ENCODE data around the gene CYP26C1.

The CYP26C1 gene

DNA sequence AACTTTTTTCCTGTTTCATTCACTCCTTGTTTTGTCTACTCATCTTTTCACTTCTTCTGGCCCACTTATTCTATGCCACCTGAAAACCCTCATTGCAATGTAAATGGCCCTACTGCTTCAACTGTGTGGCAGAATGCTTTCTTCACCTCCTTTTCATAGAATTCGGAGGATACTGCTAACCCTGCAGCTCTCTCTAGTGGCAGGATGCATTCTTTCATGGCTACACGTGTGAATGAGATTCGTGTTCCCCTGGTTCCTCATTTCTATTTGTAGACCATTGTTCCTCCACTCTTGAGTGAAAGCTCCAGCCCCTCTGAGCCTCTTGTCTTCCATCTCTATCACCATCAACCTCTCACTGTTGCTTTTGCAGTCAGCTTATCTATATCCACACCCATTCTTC lies 20.9 kb upstream of the CYP26C1 start:
- H3K4me1 ChIP-seq (ENCODE audit: insufficient read depth, low read length): no peaks in the 10 kb centered on the region
- H3K36me3 ChIP-seq (ENCODE audit: insufficient read depth, low read length): no peaks in the 10 kb centered on the region

DNA sequence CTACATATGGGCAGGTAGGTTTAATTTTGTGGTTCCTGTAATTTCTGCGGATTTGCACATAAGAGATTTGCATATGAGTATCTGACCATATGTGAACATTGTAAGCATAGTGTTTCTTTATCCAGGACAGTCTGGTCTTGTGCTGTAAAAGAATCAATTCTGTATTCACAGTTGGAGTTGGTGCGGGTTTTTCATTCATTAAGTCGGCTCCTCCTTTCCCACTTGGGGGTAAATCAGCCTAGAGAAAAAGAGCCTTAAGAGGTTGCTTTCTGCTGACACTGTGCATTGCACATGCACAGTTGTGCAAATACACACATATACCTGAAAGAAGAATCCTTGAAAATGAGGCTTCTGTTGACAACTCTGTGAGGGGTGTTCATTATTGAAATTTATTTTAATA lies 6.1 kb upstream of the CYP26C1 start:
- Histone ChIP-seq H3K4me1 (ENCODE audit: insufficient read depth, low read length) (no peaks in the 10 kb centered on the region), H3K36me3 (ENCODE audit: insufficient read depth, low read length) (peaks cover 10% of the 10 kb centered on the region)

More for the DNA sequence above, 20.9 kb upstream of the CYP26C1 start:
- H3K27ac ChIP-seq (ENCODE audit: low read depth, low read length): no peak overlapping the region
- H3K27me3 ChIP-seq (ENCODE audit: control insufficient read depth in 1 of 2, insufficient read depth in 2 of 2, low read length in 2 of 2): no peaks in the 10 kb centered on the region
- no peak overlapping the region for H3K4me3 ChIP-seq (ENCODE audit: low read depth in 1 of 2, low read length in 2 of 2)
- no peaks in the 10 kb centered on the region for H3K9me3 ChIP-seq (ENCODE audit: low read length)
- H3K9ac ChIP-seq (ENCODE audit: low read length): no peak overlapping the region

DNA sequence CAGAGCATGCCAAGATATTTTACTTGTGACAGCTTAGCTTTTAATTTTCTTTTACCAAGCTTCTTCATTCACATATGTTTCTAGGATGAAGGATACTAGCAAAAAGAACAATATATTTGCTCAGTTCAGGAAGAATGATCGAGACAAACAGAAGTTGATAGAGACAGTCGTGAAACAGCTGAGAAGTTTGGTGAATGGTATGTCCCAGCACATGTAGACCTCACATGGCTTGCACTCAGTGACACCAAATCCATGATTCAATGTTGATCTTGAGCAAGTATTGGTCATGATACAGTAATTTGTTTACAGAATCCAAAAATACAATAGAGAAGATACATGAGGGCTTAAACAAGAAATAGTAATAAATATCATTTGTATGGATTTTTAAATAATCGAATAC lies 2.5 kb upstream of the CYP26C1 start:
- H3K36me3 ChIP-seq (ENCODE audit: insufficient read depth, low read length): peaks cover 10% of the 10 kb centered on the region
- no peak overlapping the region for H3K9ac ChIP-seq (ENCODE audit: low read length)
- peaks cover 20 to 48% of the 10 kb centered on the region in 2 donors for H3K27me3 ChIP-seq (ENCODE audit: control insufficient read depth in 1 of 2, insufficient read depth in 2 of 2, low read length in 2 of 2)
- no peak overlapping the region for H3K27ac ChIP-seq (ENCODE audit: low read depth, low read length)
- no peaks in the 10 kb centered on the region for H3K9me3 ChIP-seq (ENCODE audit: low read length)
- H3K4me1 ChIP-seq (ENCODE audit: insufficient read depth, low read length): peaks cover 5% of the 10 kb centered on the region
- no peak overlapping the region for H3K4me3 ChIP-seq (ENCODE audit: low read depth in 1 of 2, low read length in 2 of 2)

More for the DNA sequence above, 6.1 kb upstream of the CYP26C1 start:
- Histone ChIP-seq H3K27me3 (ENCODE audit: control insufficient read depth in 1 of 2, insufficient read depth in 2 of 2, low read length in 2 of 2) (peaks cover 12 to 15% of the 10 kb centered on the region in 2 donors), H3K9ac (ENCODE audit: low read length) (no peak overlapping the region), H3K27ac (ENCODE audit: low read depth, low read length) (no peak overlapping the region), H3K9me3 (ENCODE audit: low read length) (no peaks in the 10 kb centered on the region), H3K4me3 (ENCODE audit: low read depth in 1 of 2, low read length in 2 of 2) (no peak overlapping the region)

DNA sequence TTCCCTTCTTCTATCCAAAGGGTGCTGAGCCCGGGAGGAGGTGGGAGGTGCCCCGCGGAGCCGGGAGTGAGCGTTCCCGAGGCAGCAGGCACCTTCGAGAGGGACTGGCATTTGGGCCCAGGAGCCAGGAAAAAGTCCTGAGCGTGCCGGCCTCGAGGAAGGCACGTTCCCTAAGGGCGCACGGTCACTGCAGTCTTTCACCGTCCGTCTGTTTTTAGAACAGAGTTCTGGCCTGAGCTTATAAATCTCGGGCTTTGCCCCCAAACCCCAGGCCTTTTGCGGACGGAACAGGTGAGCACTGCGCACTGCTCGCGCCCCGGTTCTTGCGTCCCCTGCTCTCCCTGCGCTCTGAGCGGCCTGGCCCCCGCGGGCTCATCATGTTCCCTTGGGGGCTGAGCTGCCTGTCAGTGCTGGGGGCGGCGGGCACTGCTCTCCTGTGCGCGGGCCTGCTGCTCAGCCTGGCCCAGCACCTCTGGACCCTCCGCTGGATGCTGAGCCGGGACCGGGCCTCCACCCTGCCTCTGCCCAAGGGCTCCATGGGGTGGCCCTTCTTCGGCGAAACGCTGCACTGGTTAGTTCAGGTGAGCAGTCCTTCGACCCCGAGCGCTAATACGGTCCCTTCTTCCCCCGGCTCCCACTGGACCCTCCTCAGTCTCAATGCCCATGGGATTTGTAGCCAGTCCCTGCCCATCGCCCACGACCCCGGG lies 442 bp downstream of the CYP26C1 start:
- Histone ChIP-seq H3K27me3 (ENCODE audit: control insufficient read depth in 1 of 2, insufficient read depth in 2 of 2, low read length in 2 of 2) (peaks cover 20 to 70% of the 10 kb centered on the region in 2 donors), H3K36me3 (ENCODE audit: insufficient read depth, low read length) (peaks cover 10% of the 10 kb centered on the region), H3K4me1 (ENCODE audit: insufficient read depth, low read length) (peaks cover 5% of the 10 kb centered on the region), H3K4me3 (ENCODE audit: low read depth in 1 of 2, low read length in 2 of 2) (no peak overlapping the region), H3K27ac (ENCODE audit: low read depth, low read length) (no peak overlapping the region), H3K9ac (ENCODE audit: low read length) (no peak overlapping the region), H3K9me3 (ENCODE audit: low read length) (no peaks in the 10 kb centered on the region)

DNA sequence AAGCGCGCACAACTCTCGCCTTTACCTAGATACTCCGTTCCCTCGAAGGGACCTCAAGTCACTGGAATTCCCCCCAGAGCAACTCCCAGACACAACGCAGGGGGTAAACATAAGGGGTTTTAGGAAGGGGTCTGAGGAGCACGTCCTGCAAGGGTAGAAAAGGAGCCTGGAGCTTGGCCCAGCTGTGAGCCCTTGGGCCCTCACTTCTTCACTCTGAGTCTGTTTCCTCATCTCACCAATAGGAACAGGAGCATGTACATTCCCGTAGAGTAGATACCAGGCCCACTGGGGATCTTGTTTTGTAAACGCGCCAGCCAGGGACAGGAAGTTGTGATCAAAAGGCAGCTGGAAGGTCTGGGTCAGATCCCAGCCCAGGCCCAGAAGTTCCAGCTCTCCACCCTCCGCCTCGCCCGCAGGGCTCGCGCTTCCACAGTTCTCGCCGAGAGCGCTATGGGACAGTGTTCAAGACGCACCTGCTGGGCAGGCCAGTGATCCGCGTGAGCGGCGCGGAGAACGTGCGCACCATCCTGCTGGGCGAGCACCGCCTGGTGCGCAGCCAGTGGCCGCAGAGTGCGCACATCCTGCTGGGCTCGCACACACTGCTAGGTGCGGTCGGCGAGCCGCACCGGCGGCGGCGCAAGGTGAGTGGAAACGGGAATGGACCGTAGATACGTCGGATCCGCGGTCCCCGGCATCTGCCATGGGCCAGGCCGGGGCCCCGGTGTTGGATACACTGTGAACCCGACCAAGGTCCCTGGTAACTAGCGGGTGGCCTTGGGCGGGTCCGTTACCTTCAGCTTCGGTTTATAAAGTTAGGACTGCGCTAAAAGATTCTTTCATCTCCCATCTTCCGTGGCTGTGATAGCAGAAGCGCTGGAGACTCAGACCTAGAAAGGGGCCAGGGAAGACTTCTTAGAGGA lies 1.3 kb downstream of the CYP26C1 start:
- peaks cover 27 to 78% of the 10 kb centered on the region in 2 donors for H3K27me3 ChIP-seq (ENCODE audit: control insufficient read depth in 1 of 2, insufficient read depth in 2 of 2, low read length in 2 of 2)

DNA sequence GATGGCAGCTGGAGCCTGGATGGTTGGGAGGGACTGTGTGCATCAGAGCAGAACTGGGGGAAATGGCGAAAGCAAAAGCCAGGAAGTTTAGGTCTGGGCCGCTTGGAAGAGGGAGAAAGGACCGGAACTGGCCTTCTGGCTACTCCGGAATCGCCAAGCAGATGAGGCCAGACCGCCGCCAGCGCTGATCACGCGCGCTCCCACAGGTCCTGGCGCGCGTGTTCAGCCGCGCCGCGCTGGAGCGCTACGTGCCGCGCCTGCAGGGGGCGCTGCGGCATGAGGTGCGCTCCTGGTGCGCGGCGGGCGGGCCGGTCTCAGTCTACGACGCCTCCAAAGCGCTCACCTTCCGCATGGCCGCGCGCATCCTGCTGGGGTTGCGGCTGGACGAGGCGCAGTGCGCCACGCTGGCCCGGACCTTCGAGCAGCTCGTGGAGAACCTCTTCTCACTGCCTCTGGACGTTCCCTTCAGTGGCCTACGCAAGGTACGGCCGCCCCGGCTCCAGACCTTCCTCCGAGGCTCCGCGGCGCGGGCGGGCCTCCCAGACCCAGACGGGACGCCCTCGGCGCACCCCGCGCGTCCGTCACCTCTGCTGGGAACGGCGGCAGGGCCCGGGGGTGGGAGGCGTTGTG lies 2.0 kb downstream of the CYP26C1 start:
- Histone ChIP-seq H3K4me3 (ENCODE audit: low read depth in 1 of 2, low read length in 2 of 2) (no peak overlapping the region), H3K9me3 (ENCODE audit: low read length) (no peaks in the 10 kb centered on the region), H3K4me1 (ENCODE audit: insufficient read depth, low read length) (peaks cover 5% of the 10 kb centered on the region), H3K9ac (ENCODE audit: low read length) (no peak overlapping the region), H3K27me3 (ENCODE audit: control insufficient read depth in 1 of 2, insufficient read depth in 2 of 2, low read length in 2 of 2) (peaks cover 32 to 79% of the 10 kb centered on the region in 2 donors), H3K27ac (ENCODE audit: low read depth, low read length) (no peak overlapping the region), H3K36me3 (ENCODE audit: insufficient read depth, low read length) (peaks cover 10% of the 10 kb centered on the region)

More for the DNA sequence above, 1.3 kb downstream of the CYP26C1 start:
- Histone ChIP-seq H3K4me3 (ENCODE audit: low read depth in 1 of 2, low read length in 2 of 2) (no peak overlapping the region), H3K36me3 (ENCODE audit: insufficient read depth, low read length) (peaks cover 10% of the 10 kb centered on the region), H3K4me1 (ENCODE audit: insufficient read depth, low read length) (peaks cover 5% of the 10 kb centered on the region), H3K27ac (ENCODE audit: low read depth, low read length) (no peak overlapping the region), H3K9me3 (ENCODE audit: low read length) (no peaks in the 10 kb centered on the region), H3K9ac (ENCODE audit: low read length) (no peak overlapping the region)

DNA sequence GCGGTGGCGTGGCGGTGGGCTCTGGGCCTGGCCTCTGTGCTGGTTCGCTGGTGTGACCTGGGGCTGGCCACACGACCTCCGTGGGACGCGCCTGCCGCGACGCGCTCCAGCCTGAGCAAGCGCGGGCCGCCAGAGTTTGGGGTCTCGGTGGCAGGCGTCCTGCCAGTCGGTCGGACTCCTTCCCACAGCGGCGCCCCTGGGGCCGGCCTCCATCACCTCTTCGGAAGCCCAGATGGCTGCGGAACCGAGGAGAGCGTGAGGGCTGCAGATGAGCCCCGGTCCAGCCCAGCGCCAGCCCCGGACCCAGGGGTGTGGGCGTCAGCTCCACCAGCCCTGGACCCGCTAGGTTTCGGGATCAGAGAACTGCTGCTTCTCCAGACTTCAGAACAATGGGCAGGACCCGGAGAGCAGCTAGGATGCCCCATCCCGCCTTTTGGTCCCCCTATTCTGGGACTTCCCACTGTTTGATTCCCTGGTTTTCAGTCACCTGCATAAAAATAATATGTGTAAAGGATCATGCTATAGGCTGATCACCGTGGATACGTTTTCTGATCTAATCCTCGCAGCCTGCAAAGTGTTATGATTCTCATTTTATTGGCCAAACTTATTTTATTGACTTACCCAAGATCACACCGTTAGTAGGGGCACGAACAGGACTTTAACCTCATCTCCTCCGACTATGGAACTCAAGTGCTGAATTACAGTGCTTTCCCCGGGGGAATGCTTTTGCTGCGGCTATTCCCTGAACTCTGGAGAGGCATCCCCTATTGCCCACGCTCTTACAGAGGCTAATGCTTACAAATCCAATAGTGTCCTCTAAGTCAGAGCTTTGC lies 2.8 kb downstream of the CYP26C1 start:
- peaks cover 26 to 83% of the 10 kb centered on the region in 2 donors for H3K27me3 ChIP-seq (ENCODE audit: control insufficient read depth in 1 of 2, insufficient read depth in 2 of 2, low read length in 2 of 2)

DNA sequence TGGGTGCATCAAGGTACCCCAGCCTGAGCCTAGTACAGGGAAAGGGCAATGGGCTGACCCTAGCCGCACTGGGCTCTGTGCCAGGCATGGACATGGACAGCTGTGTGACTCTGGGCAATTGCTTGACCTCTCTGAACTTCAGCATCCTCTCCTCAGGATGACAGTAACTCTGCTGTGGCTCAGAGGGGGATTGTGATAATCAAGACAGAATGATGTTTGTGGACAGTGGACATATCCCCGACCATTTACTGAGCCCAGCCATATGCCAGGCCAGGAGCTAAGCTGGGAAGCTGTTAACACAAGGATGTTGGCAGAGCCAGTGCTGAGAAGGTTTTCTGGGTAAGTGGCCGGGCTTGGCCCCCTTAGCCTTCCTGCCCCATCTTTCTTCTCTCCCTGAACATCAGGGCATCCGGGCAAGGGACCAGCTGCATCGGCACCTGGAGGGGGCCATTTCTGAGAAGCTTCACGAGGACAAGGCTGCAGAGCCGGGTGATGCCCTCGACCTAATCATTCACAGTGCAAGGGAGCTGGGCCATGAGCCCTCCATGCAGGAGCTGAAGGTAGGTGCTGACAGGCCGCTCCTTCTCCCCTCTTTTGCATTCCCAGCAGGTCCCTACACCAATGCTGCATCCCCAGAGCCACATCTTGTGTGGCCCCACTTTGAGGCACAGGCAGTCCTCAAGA lies 3.5 kb downstream of the CYP26C1 start:
- H3K36me3 ChIP-seq (ENCODE audit: insufficient read depth, low read length): peaks cover 3% of the 10 kb centered on the region
- peaks cover 5% of the 10 kb centered on the region for H3K4me1 ChIP-seq (ENCODE audit: insufficient read depth, low read length)
- no peak overlapping the region for H3K4me3 ChIP-seq (ENCODE audit: low read depth in 1 of 2, low read length in 2 of 2)
- H3K9ac ChIP-seq (ENCODE audit: low read length): no peak overlapping the region
- H3K9me3 ChIP-seq (ENCODE audit: low read length): no peaks in the 10 kb centered on the region
- peaks cover 20 to 83% of the 10 kb centered on the region in 2 donors for H3K27me3 ChIP-seq (ENCODE audit: control insufficient read depth in 1 of 2, insufficient read depth in 2 of 2, low read length in 2 of 2)
- H3K27ac ChIP-seq (ENCODE audit: low read depth, low read length): no peak overlapping the region

More for the DNA sequence above, 2.8 kb downstream of the CYP26C1 start:
- Histone ChIP-seq H3K4me3 (ENCODE audit: low read depth in 1 of 2, low read length in 2 of 2) (no peak overlapping the region), H3K4me1 (ENCODE audit: insufficient read depth, low read length) (peaks cover 5% of the 10 kb centered on the region), H3K9ac (ENCODE audit: low read length) (no peak overlapping the region), H3K36me3 (ENCODE audit: insufficient read depth, low read length) (peaks cover 10% of the 10 kb centered on the region), H3K27ac (ENCODE audit: low read depth, low read length) (no peak overlapping the region), H3K9me3 (ENCODE audit: low read length) (no peaks in the 10 kb centered on the region)

DNA sequence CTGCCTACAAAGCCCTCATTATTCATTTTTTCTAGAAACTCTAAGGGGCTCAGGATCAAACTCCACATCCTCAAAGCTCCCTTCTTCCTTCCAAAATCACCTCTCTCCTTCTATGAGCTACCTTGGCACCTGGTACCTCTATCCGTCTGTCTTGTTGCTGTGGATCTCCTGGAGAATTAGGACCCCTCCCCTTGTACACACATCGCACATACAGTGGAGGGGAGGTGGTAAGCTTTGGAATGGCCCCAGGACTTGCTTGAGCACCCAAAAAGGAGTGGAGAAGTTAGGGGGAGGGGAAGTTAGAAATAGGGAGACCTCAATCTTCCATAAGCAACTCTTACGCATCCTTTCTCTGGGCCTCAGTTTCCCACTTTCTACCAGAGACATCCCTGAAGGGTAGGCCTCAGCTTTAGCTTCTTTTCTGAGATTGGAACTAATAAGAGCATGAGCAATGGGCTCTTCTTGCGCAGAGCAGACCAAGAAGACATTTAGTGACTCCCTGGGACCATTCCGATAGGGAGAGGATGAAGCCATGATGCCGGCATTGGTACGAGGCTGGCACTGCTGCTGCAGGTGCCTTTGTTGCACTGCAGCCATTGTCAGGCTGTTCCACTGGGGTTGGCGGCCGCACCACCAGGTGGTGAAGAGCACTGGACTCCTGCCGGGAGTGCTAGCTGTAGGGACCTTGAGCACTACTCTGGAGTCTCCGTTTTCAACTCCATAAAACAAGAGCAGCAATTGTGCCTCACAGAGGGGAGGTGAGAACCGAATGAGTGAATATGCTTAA lies 4.5 kb downstream of the CYP26C1 start:
- H3K27me3 ChIP-seq (ENCODE audit: control insufficient read depth in 1 of 2, insufficient read depth in 2 of 2, low read length in 2 of 2): peaks cover 14 to 82% of the 10 kb centered on the region in 2 donors
- H3K9me3 ChIP-seq (ENCODE audit: low read length): no peaks in the 10 kb centered on the region
- no peaks in the 10 kb centered on the region for H3K36me3 ChIP-seq (ENCODE audit: insufficient read depth, low read length)
- H3K9ac ChIP-seq (ENCODE audit: low read length): no peak overlapping the region
- H3K4me1 ChIP-seq (ENCODE audit: insufficient read depth, low read length): peaks cover 5% of the 10 kb centered on the region
- H3K27ac ChIP-seq (ENCODE audit: low read depth, low read length): no peak overlapping the region
- H3K4me3 ChIP-seq (ENCODE audit: low read depth in 1 of 2, low read length in 2 of 2): no peak overlapping the region

All from muscle layer of colon (tissue), 2 donors.